ENCODE measurements around the gene MEX3B.

GRCh38 chr15:82005239-82005638 lies 40.6 kb downstream of the MEX3B start:
- TF ChIP-seq CTCF (conservative IDR thresholded peaks at IDR 0.05; ENCODE audit: low read length) (no peak), EZH2phosphoT487 (IDR thresholded peaks at IDR 0.05; ENCODE audit: borderline replicate concordance, low read depth, low read length) (no peak)
